Prostate gland (tissue), 2 donors: ENCODE results near the gene SCGN.

ENCODE experiments used
- POLR2A ChIP-seq: fragments of 450-650 bp; IDR thresholded peaks from one replicate; pipeline ENCODE4 v1.6.1; 2016; ENCODE audit warnings: antibody characterized with exemption, mild to moderate bottlenecking
- POLR2AphosphoS5 ChIP-seq: sonication (generic); formaldehyde crosslinking; IDR thresholded peaks from one replicate; pipeline ENCODE4 v1.6.1; 2017; ENCODE audit warnings: antibody characterized with exemption
- TF ChIP-seq, protein P1 (sequence below), 4 experiments: fragments of 200-600 bp in 2 of 4; fragments of 450-650 bp in 2 of 4; sonication (generic) in 2 of 4; IDR thresholded peaks; 1 replicate in 3 of 4; 2 replicates in 1 of 4; pipeline ENCODE4 v1.5.1; 2016 to 2019; ENCODE audit warnings: antibody characterized with exemption in 4 of 4, mild to moderate bottlenecking in 2 of 4, moderate library complexity in 2 of 4

DNA sequence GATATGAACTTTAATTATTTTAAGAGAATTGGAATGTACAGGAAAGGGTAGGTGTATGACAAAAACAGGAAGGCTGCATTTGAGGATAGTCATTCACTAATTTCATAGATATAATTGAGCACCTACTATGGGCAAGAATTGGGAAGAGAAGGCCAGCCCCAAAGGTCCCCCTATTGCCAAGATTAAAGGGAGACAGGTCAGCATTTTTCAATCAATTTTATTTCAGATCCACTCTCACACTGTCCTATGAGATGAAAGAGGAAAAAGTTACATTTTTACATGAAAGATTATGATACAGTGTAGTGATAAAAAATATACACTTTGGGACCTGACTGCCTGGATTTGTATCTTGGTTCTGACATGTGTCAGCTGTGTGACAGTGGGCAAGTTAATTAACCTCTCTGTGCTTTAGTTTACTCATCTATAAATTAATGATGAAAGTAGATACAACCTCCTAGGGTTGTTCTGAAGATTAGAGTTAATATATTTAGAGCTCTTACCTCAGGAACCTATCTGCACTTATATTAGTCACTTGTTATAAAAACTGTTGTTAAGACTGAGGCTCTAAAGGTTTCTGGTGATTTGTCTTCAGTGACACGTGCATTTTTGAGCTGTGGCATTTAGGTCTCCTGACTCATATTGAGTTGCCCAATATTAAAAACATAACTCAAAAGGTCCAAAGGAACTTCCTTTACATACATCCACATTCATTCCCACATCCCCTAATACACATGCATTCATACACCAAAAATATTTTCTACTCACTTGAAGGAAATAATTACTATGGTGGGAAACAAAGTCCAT is 45.7 kb downstream of the SCGN start:
- TF ChIP-seq, protein P1, sequence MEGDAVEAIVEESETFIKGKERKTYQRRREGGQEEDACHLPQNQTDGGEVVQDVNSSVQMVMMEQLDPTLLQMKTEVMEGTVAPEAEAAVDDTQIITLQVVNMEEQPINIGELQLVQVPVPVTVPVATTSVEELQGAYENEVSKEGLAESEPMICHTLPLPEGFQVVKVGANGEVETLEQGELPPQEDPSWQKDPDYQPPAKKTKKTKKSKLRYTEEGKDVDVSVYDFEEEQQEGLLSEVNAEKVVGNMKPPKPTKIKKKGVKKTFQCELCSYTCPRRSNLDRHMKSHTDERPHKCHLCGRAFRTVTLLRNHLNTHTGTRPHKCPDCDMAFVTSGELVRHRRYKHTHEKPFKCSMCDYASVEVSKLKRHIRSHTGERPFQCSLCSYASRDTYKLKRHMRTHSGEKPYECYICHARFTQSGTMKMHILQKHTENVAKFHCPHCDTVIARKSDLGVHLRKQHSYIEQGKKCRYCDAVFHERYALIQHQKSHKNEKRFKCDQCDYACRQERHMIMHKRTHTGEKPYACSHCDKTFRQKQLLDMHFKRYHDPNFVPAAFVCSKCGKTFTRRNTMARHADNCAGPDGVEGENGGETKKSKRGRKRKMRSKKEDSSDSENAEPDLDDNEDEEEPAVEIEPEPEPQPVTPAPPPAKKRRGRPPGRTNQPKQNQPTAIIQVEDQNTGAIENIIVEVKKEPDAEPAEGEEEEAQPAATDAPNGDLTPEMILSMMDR (IDR thresholded peaks at IDR 0.05) = no peak
- TF ChIP-seq POLR2A = no peak
- TF ChIP-seq POLR2AphosphoS5 = no peak
